ENCODE data around the gene ETS1.

Gene ETS1

GRCh38 chr11:128619007-128619406 lies 31.6 kb upstream of the ETS1 start:
- no peak for DNase-seq

- no peak for DNase-seq
Measured at GRCh38 chr11:128618603-128619002, 31.2 kb upstream of the ETS1 start.

GRCh38 chr11:128616161-128616560 lies 28.8 kb upstream of the ETS1 start:
- DNase-seq, result no peak

GRCh38 chr11:128615612-128616011 lies 28.3 kb upstream of the ETS1 start:
- DNase-seq, result no peak

GRCh38 chr11:128615076-128615475 lies 27.7 kb upstream of the ETS1 start:
- DNase-seq, result no peak

- DNase-seq, result no peak
Measured at GRCh38 chr11:128614026-128614425, 26.7 kb upstream of the ETS1 start.

GRCh38 chr11:128613300-128613995 lies 26.1 kb upstream of the ETS1 start:
- no peak for DNase-seq

GRCh38 chr11:128610721-128611617 lies 23.6 kb upstream of the ETS1 start:
- peak; percentile 63 to 84 for DNase-seq

- no peak for DNase-seq
Measured at GRCh38 chr11:128609785-128610184, 22.4 kb upstream of the ETS1 start.

- DNase-seq, result peak in 1 of 2 donors; percentile 16
Measured at GRCh38 chr11:128608746-128609407, 21.5 kb upstream of the ETS1 start.

- no peak for DNase-seq
Measured at GRCh38 chr11:128607819-128608218, 20.5 kb upstream of the ETS1 start.

GRCh38 chr11:128604723-128605122 lies 17.4 kb upstream of the ETS1 start:
- DNase-seq, result no peak

GRCh38 chr11:128603752-128604414 lies 16.5 kb upstream of the ETS1 start:
- DNase-seq, result peak in 1 of 2 donors; percentile 10

- no peak for DNase-seq
Measured at GRCh38 chr11:128603003-128603696, 15.8 kb upstream of the ETS1 start.

GRCh38 chr11:128599729-128600128 lies 12.4 kb upstream of the ETS1 start:
- no peak for DNase-seq

- no peak for DNase-seq
Measured at GRCh38 chr11:128598506-128599150, 11.3 kb upstream of the ETS1 start.

GRCh38 chr11:128598096-128598495 lies 10.7 kb upstream of the ETS1 start:
- DNase-seq, result no peak

- no peak for DNase-seq
Measured at GRCh38 chr11:128597209-128597608, 9.9 kb upstream of the ETS1 start.

- DNase-seq, result no peak
Measured at GRCh38 chr11:128596250-128596649, 8.9 kb upstream of the ETS1 start.

GRCh38 chr11:128595775-128596174 lies 8.4 kb upstream of the ETS1 start:
- DNase-seq, result no peak

GRCh38 chr11:128595221-128595620 lies 7.9 kb upstream of the ETS1 start:
- no peak for DNase-seq

GRCh38 chr11:128594226-128594625 lies 6.9 kb upstream of the ETS1 start:
- no peak for DNase-seq

All from CD4-positive, alpha-beta T cell treated with Interferon alpha-2 for 1 hour (primary cell).